ENCODE results near the gene TARS3. TPM values are rescaled to one million over a fixed set of nuclear protein-coding genes. Genes with fewer than 3 reads are reported as not detected.

The TARS3 gene
- total and polyA plus RNA-seq, 8 donors: 9.3 to 30.2 (median 26.1) TPM

GRCh38 chr15:101614001-101614585, 110.2 kb downstream of the TARS3 start:
- peak in 1 of 4 donors; percentile 36 for DNase-seq
- H3K27me3 ChIP-seq: no peaks in the 10 kb centered on the region
- H3K36me3 ChIP-seq: no peaks in the 10 kb centered on the region
- H3K4me3 ChIP-seq: no peak overlapping the region
- TF ChIP-seq CTCF (IDR thresholded peaks at IDR 0.05): no peak
- H3K4me1 ChIP-seq: peaks cover 0 to 6% of the 10 kb centered on the region in 2 donors
- no peaks in the 10 kb centered on the region for H3K9me3 ChIP-seq
- no peak for ATAC-seq
- intact Hi-C loops (cut with DNase I): no loop called here
- no peak overlapping the region for H3K27ac ChIP-seq

GRCh38 chr15:101613130-101614000, 110.9 kb downstream of the TARS3 start:
- no peak overlapping the region for H3K4me3 ChIP-seq
- no peaks in the 10 kb centered on the region for H3K9me3 ChIP-seq
- DNase-seq (peak in 3 of 4 donors; percentile 59 to 83 (median 68)), ATAC-seq (no peak)
- H3K4me1 ChIP-seq: peaks cover 0 to 6% of the 10 kb centered on the region in 2 donors
- intact Hi-C loops (cut with DNase I): no loop called here
- no peak for TF ChIP-seq CTCF (IDR thresholded peaks at IDR 0.05)
- H3K27me3 ChIP-seq: no peaks in the 10 kb centered on the region
- no peaks in the 10 kb centered on the region for H3K36me3 ChIP-seq
- H3K27ac ChIP-seq: no peak overlapping the region

- TF ChIP-seq CTCF (IDR thresholded peaks at IDR 0.05): no peak
- Histone ChIP-seq H3K4me1 (peaks cover 0 to 6% of the 10 kb centered on the region in 2 donors), H3K4me3 (no peak overlapping the region), H3K27ac (no peak overlapping the region), H3K36me3 (no peaks in the 10 kb centered on the region), H3K9me3 (no peaks in the 10 kb centered on the region), H3K27me3 (no peaks in the 10 kb centered on the region)
- DNase-seq (peak in 1 of 4 donors; percentile 57), ATAC-seq (no peak)
- intact Hi-C loops (cut with DNase I): no loop called here
Measured at GRCh38 chr15:101612676-101613075, 111.6 kb downstream of the TARS3 start.

GRCh38 chr15:101611580-101612299, 112.5 kb downstream of the TARS3 start:
- Histone ChIP-seq H3K36me3 (no peaks in the 10 kb centered on the region), H3K27ac (no peak overlapping the region), H3K9me3 (no peaks in the 10 kb centered on the region), H3K4me1 (peaks cover 0 to 6% of the 10 kb centered on the region in 2 donors), H3K4me3 (no peak overlapping the region), H3K27me3 (no peaks in the 10 kb centered on the region)
- DNase-seq: peak in 1 of 4 donors; percentile 66
- TF ChIP-seq CTCF (IDR thresholded peaks at IDR 0.05): no peak
- no peak for ATAC-seq
- intact Hi-C loops (cut with DNase I): no loop called here

GRCh38 chr15:101611007-101611406, 113.3 kb downstream of the TARS3 start:
- Histone ChIP-seq H3K4me3 (no peak overlapping the region), H3K27ac (no peak overlapping the region), H3K4me1 (peaks cover 0 to 3% of the 10 kb centered on the region in 2 donors), H3K36me3 (no peaks in the 10 kb centered on the region), H3K27me3 (no peaks in the 10 kb centered on the region), H3K9me3 (no peaks in the 10 kb centered on the region)
- no peak for TF ChIP-seq CTCF (IDR thresholded peaks at IDR 0.05)
- ATAC-seq (no peak), DNase-seq (peak in 1 of 4 donors; percentile 47)
- intact Hi-C loops (cut with DNase I): no loop called here

Measured in left lung (tissue), 10 donors.